T-helper 17 cell (primary cell): ENCODE measurements around the gene SPATA20. TPM values are rescaled to one million over a fixed set of nuclear protein-coding genes. Genes with fewer than 3 reads are reported as not detected.
A peak's percentile ranks its signal among the peaks of the same experiment; 100 is the strongest.

ENCODE experiments used
- ATAC-seq: fragments of 150-1000 bp; cut with Tn5 transposase; 2 replicates; pipeline ENCODE4 v1.10.0; 2021; ENCODE audit warnings: mild to moderate bottlenecking, moderate library complexity
- DNase-seq, 3 donors: peaks; one replicate each; pipeline versions ENCODE4 v3.0.0 to v3.0.0-alpha.2; 2020 to 2021
- H3K9me3 ChIP-seq: one replicate; pipeline ENCODE4 v1.7.0; 2013; ENCODE audit warnings: low read length, mild to moderate bottlenecking; ENCODE audit not compliant: control insufficient read depth, poor library complexity, severe bottlenecking
- H3K27ac Mint-ChIP-seq: one replicate; pipeline ENCODE4 v1.8.0; 2022; ENCODE audit warnings: mild to moderate bottlenecking, moderate library complexity, mixed read lengths
- H3K27me3 Mint-ChIP-seq: one replicate; pipeline ENCODE4 v1.8.0; 2022; ENCODE audit warnings: mixed read lengths
- H3K36me3 Mint-ChIP-seq: one replicate; pipeline ENCODE4 v1.8.0; 2022; ENCODE audit warnings: low read depth, mixed read lengths
- H3K4me1 Mint-ChIP-seq: one replicate; pipeline ENCODE4 v1.8.0; 2022; ENCODE audit warnings: mild to moderate bottlenecking, mixed read lengths
- H3K4me3 Mint-ChIP-seq: one replicate; pipeline ENCODE4 v1.8.0; 2022; ENCODE audit warnings: mild to moderate bottlenecking, moderate library complexity, mixed read lengths
- total RNA-seq, 4 donors: library from RNA in 2 of 4; stranded (reverse) in 2 of 4; gene quantifications; one replicate each; pipeline ENCODE4 v1.2.3 and lab custom pipeline; 2022 to 2026

The SPATA20 gene
- total RNA-seq, 2 donors from 2014 or later, result 11.3 to 16.4 TPM

DNA sequence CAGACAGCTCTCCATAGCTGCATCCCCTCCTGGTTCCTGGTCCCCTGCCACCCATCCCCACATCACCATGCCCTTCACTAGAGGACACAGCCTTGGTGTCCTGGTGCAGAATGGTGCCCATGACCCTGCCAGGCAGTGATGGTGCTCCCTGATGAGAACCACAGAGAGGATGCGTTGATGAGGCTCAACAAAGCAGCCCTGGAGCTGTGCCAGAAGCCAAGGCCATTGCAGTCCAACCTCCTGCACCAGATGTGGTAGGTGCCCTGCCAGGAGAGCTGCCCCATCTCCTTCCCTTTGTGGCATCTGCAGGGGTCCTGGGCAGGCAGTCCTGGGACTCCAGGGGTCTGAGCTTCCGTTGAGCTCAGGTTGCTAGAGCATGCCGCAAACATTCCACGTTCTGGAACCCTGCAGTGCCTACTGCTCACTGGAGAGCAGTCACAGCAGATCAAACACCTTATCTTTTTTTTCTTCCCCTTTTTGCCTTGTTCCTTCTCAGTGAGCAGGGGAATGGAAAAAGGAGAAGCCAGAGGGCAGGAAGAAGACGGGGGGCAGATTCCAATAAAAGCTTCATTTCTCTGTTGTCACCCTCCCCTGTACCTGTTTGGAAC, 19.7 kb upstream of the SPATA20 start:
- no peaks in the 10 kb centered on the region for H3K9me3 ChIP-seq
- peaks cover 38% of the 10 kb centered on the region for H3K27me3 Mint-ChIP-seq
- DNase-seq (no peak), ATAC-seq (no peak)
- H3K4me3 Mint-ChIP-seq, result no peak overlapping the region
- H3K36me3 Mint-ChIP-seq, result peaks cover 5% of the 10 kb centered on the region
- H3K4me1 Mint-ChIP-seq, result peaks cover 2% of the 10 kb centered on the region
- H3K27ac Mint-ChIP-seq, result no peak overlapping the region

DNA sequence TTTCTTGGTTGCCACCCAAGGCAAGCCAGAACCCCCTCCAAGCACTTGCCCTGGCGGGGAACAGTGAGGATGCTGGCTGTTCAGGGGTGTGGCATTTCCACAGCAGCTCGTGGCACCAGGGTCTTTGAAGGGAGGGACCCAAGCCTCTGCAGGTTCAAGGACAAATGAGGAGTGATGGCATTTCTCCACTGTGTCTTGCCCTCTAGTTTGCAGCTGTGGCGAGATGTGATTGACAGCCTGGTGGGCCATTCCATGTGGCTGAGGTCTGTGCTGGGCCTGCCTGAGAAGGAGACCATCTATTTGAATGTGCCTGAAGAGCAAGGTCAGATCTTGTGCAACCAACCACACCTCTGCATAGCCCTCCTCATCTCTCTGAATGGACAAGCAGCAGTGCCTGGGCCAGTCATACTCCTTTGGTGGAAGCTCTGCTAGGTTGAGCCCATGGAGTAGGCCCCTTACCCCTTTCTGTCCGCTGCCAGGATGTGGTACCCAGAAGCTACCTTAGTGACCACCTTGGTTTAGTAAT, 19.0 kb upstream of the SPATA20 start:
- no peak overlapping the region for H3K4me3 Mint-ChIP-seq
- ATAC-seq (no peak), DNase-seq (no peak)
- no peaks in the 10 kb centered on the region for H3K9me3 ChIP-seq
- H3K27ac Mint-ChIP-seq, result no peak overlapping the region
- H3K27me3 Mint-ChIP-seq, result peaks cover 39% of the 10 kb centered on the region
- H3K36me3 Mint-ChIP-seq, result peaks cover 5% of the 10 kb centered on the region
- peaks cover 3% of the 10 kb centered on the region for H3K4me1 Mint-ChIP-seq

DNA sequence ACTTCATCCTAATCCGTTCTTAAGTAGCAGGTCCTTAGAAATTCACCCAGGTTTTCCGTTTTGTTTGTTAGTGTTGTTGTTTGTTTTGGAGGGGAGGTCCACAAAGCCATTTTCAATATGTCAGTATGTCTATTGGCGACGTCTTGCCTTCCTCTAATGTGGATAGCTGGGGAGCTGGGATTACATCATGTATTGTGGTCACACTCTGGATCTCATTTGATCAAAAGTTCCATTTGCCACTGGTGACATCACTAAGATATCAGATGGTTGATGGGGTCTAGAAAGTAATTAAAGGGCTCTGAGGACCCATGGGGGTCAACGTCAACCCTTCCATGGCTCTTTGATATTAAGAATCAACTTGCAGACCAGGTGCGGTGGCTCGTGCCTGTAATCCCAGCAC, 17.1 kb upstream of the SPATA20 start:
- no peaks in the 10 kb centered on the region for H3K9me3 ChIP-seq
- no peak overlapping the region for H3K27ac Mint-ChIP-seq
- peaks cover 13% of the 10 kb centered on the region for H3K4me1 Mint-ChIP-seq
- ATAC-seq (no peak), DNase-seq (no peak)
- peaks cover 57% of the 10 kb centered on the region for H3K27me3 Mint-ChIP-seq
- H3K36me3 Mint-ChIP-seq, result peaks cover 5% of the 10 kb centered on the region
- H3K4me3 Mint-ChIP-seq, result no peak overlapping the region

DNA sequence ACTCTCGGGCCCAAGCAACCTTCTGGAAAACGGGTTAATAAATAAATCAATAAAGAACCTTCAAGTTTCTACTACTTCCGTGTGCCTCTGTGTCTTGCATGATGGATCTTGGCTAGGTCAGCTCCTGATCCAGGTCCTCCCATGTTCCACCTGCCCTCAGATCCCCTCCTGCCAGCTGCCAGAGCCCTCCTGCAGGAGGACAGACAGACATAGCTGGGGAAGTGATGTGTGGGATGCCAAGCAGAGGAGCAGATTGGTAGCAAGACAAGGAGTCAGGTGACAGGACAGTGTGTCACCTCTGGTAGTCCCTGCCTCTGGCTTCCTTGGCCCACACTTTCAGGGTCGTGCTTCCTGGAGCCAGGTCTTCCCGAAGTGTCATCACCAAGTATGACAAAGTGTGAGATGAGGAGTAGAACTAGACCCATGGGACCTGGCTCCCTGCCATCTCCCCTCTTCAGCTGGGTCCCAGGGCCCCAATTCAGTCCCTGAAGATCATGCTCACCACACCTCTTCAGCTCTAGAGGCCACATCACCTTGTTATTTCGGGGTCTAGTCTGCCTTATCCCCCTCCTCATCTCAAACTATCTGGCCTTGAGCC, 15.4 kb upstream of the SPATA20 start:
- H3K4me3 Mint-ChIP-seq, result no peak overlapping the region
- H3K9me3 ChIP-seq, result no peaks in the 10 kb centered on the region
- no peak for ATAC-seq
- DNase-seq, result no peak
- no peak overlapping the region for H3K27ac Mint-ChIP-seq
- peaks cover 13% of the 10 kb centered on the region for H3K4me1 Mint-ChIP-seq
- peaks cover 7% of the 10 kb centered on the region for H3K36me3 Mint-ChIP-seq
- peaks cover 70% of the 10 kb centered on the region for H3K27me3 Mint-ChIP-seq

DNA sequence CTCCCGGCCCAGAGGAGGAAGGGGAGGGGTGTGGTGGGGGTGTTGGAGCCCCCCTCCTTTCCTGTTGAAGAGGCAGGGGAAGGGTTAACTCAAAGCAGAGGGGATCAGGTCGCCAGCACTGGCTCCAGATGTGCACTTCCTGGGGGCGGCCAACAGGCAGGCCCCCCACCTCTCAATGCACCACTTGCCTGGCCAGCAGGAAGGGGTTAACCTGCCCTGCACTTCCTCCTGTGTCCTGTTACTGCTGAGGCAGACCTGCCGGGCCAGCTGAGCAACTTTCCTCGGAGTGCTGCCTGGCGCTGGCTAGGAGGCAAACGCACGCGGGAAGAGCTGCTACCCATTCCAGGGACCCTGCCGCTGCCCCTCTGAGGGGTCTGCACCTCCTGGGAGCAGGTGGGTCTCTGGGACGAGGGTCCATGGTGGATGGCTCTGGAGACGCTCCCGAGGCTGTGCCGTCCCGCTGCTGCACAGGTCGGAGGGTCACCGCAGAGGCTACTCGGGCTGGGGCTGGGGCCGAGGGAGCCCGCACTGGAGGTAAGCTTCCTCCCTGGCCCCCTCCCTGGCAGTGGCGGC, 14.4 kb upstream of the SPATA20 start, which contains the start of gene EPN3:
EPN3 (plus strand) TSS at position 284 of the 573 bp plus-strand sequence. CDS start 3,822 bp downstream, outside the sequence.
- Mint-ChIP-seq H3K27me3 (peaks cover 71% of the 10 kb centered on the region), H3K4me1 (peaks cover 13% of the 10 kb centered on the region), H3K4me3 (peak within 1 kb of the TSS; percentile 62), H3K27ac (no peak within 1 kb of the TSS), H3K36me3 (peaks cover 7% of the 10 kb centered on the region)
- DNase-seq, result no peak
- ATAC-seq, result no peak
- H3K9me3 ChIP-seq, result no peaks in the 10 kb centered on the region

DNA sequence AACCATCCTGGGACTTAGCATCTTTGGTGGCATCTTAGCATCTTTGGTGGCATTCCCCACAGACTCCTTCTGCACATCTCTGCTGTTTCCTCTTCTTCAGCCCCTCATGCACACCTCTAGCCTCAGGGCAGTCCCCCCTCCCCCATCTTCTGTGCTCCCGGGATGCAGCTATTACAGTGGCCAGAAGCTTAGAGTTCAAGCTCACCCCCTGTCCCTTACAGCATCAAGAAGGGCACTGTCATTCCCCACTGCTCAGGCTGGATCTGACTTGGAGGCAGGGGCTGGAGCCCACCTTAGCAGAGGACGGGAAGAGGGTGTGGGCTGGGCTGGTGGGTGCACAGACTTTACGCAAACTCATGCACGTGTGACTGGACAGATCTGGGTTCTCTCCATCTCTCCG, 13.8 kb upstream of the SPATA20 start:
- ATAC-seq, result no peak
- peak overlapping the region; percentile 62 for H3K4me3 Mint-ChIP-seq

DNA sequence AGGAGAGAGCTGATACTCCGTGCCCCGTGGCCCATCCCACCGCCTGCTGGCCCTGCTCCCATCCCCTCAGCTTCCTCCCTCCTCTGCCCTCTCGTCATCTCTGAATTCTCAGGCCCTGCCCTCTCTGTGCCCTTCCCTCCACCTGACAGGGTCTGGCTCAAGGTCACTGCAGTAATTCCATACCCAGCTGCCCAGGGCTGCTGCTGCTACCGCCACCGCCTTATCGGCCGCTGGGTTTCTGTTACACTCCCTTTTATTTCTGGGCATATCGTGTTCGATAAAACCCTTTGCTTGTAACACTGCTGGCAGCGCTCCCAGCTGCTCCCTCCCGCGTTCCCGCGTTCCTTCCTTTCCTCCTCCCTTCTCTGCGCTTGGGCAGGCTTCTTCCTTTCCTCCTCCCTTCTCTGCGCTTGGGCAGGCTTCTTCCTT, 13.2 kb upstream of the SPATA20 start:
- H3K27me3 Mint-ChIP-seq, result peaks cover 66% of the 10 kb centered on the region
- peaks cover 5% of the 10 kb centered on the region for H3K36me3 Mint-ChIP-seq
- DNase-seq (no peak), ATAC-seq (no peak)
- no peaks in the 10 kb centered on the region for H3K9me3 ChIP-seq
- H3K4me1 Mint-ChIP-seq, result peaks cover 13% of the 10 kb centered on the region
- no peak overlapping the region for H3K27ac Mint-ChIP-seq
- peak overlapping the region; percentile 62 for H3K4me3 Mint-ChIP-seq

More for the DNA sequence above, 13.8 kb upstream of the SPATA20 start:
- no peaks in the 10 kb centered on the region for H3K9me3 ChIP-seq
- Mint-ChIP-seq H3K27ac (no peak overlapping the region), H3K36me3 (peaks cover 7% of the 10 kb centered on the region), H3K4me1 (peaks cover 13% of the 10 kb centered on the region), H3K27me3 (peaks cover 71% of the 10 kb centered on the region)
- no peak for DNase-seq

DNA sequence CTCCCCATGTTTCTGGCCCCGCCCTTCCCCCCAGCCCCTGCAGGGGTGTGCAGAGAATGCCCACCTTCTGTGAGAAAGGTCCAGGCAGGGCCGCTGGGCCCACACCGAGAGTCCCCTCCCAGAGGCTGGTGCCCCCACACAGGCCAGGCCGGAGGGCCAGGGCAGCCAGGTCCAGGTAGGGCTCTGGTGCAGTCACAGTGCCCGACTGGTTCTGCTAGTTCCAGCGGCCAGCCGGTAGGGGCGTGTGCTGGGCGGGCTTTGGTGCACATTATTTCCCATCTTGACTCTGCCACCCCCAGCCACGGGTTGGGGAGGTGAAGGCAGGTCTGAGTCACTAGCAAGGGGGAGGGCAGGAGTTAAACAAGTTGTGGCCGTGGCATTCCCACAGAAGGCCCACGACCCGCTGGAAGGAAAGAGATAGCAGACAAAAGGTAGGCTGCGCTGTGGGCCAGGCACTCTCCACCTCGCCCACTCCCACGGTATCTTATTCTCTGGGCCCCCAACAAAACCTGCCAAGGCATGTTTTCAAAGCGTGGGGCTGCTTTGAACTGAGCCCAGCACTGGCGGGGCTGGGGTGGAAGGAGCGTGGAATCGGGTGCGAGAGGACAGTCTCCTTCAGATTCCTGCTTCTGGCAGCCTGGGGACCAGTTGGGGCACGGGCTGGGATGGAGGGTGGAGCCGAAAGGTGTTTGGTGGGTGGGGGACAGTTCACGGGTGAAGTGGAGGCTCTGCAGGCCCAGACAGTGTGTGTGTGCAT, 12.6 kb upstream of the SPATA20 start:
- H3K27ac Mint-ChIP-seq, result no peak overlapping the region
- DNase-seq (no peak), ATAC-seq (peak; percentile 52)
- H3K4me3 Mint-ChIP-seq, result peak overlapping the region; percentile 62
- peaks cover 5% of the 10 kb centered on the region for H3K36me3 Mint-ChIP-seq
- peaks cover 59% of the 10 kb centered on the region for H3K27me3 Mint-ChIP-seq
- peaks cover 13% of the 10 kb centered on the region for H3K4me1 Mint-ChIP-seq
- H3K9me3 ChIP-seq, result no peaks in the 10 kb centered on the region

DNA sequence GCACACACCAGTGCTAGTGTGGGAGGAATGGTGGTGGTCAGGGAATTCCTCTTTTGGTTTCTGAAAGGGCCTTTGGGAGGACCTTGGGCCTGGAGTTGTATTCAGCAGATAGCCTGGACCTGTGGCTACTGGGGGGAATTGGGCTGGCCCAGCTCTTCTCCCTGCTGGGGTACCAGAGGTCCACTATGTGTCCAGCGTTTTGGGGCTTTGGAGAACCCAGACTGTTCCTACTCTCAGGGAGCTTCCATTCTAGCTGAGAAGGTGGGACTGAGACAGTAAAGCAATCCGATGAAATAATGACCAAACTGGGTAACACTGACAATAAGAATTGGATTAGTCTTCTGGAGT, 12.0 kb upstream of the SPATA20 start:
- peaks cover 54% of the 10 kb centered on the region for H3K27me3 Mint-ChIP-seq
- no peak overlapping the region for H3K27ac Mint-ChIP-seq
- DNase-seq, result no peak
- no peak for ATAC-seq
- H3K4me1 Mint-ChIP-seq, result peaks cover 13% of the 10 kb centered on the region
- H3K4me3 Mint-ChIP-seq, result no peak overlapping the region
- no peaks in the 10 kb centered on the region for H3K9me3 ChIP-seq
- H3K36me3 Mint-ChIP-seq, result peaks cover 5% of the 10 kb centered on the region

DNA sequence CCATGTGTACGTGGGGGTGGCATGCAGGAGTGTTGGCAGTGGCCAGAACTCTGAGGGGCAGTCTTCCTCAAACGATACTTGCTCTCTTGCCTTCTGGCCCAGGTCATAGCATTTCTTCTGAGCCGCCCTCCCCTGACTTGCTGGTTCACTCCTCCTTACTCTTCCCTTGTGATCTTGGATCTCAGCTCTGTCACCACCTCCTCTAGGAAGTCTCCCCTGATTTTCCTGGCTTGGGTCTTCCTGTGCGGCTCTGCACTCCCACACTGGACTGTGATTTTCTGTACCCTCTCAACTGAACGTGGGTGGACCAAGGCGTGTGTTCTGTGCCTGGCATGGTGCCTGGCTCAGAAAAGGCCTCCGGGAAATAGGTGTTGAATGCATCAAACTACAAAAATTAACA, 11.6 kb upstream of the SPATA20 start:
- H3K36me3 Mint-ChIP-seq, result peaks cover 5% of the 10 kb centered on the region
- H3K4me1 Mint-ChIP-seq, result peaks cover 13% of the 10 kb centered on the region
- ATAC-seq (no peak), DNase-seq (no peak)
- peaks cover 51% of the 10 kb centered on the region for H3K27me3 Mint-ChIP-seq
- H3K27ac Mint-ChIP-seq, result no peak overlapping the region
- H3K9me3 ChIP-seq, result no peaks in the 10 kb centered on the region
- H3K4me3 Mint-ChIP-seq, result no peak overlapping the region

DNA sequence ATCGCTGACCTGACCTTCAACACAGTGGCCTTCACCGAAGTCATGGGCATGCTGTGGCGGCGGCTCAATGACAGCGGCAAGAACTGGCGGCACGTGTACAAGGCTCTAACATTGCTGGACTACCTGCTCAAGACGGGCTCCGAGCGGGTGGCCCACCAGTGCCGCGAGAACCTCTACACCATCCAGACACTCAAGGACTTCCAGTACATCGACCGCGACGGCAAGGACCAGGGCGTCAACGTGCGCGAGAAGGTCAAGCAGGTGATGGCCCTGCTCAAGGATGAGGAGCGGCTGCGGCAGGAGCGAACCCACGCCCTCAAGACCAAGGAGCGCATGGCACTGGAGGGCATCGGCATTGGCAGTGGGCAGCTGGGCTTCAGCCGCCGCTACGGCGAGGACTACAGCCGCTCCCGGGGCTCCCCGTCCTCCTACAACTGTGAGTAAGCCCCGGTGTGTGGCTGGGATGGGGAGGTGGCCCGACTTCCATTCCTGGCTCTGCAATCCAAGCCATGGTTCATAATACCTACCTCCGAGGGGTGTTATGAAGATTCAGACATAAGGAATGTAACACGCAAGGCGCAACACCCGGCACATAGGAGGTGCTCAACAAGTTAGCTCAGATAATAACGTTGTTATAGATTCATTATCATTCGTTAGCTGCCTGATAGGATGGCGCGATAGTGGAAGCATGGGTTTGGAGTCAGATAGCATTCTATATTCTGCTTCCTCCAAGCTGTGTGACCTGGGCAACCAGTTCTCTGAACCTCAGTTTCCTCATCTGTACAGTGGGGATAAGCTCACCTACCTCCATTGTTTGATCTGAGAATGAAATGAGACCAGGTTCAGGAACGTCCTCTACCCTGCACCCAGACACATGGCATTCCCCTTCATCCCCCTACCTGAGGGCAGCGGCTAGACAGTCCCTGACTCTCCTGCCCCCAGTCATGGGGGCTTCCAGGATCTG, 10.0 kb upstream of the SPATA20 start:
- ATAC-seq, result no peak
- Mint-ChIP-seq H3K27me3 (peaks cover 35% of the 10 kb centered on the region), H3K27ac (no peak overlapping the region), H3K4me1 (peaks cover 16% of the 10 kb centered on the region), H3K4me3 (no peak overlapping the region), H3K36me3 (peaks cover 2% of the 10 kb centered on the region)
- DNase-seq, result no peak
- H3K9me3 ChIP-seq, result no peaks in the 10 kb centered on the region

DNA sequence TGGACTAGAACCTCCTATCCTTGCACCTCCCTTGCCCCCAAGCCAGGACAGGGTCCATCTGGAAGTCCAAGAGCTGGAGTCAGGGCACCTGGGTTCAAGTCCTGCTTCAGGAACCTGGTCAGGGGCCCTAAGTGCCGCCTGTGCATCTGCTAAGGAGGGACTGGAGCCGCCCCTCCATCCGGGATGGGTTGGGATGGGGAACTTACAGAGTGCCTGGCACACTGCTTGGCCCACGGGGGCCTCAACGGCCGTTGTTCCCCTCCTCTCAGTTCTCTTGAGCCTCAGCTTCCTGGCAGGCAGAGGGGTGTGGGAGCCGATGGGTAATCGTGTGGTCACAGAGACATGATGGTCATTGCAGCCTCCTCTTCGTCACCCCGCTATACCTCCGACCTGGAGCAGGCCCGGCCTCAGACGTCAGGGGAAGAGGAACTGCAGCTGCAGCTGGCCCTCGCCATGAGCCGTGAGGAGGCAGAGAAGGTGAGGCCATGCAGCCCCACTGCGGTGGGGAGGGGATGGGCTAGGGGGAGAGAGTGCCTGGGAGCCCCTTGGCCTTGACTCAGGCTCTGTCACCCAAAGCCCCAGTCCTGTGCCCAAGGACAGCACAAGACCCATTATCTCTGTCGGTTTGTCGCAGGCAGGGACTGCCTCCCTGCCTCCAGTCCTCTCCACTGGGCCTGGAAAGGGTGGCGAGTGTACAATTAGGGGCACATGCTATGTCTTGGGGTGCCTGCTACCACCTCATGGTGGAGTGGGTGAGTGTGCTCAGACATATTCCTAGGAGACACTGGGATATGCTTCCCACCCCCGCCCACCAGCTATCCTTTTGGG, 9.0 kb upstream of the SPATA20 start:
- ATAC-seq, result no peak
- peaks cover 20% of the 10 kb centered on the region for H3K4me1 Mint-ChIP-seq
- no peaks in the 10 kb centered on the region for H3K9me3 ChIP-seq

More for the DNA sequence above, 9.0 kb upstream of the SPATA20 start:
- H3K27ac Mint-ChIP-seq, result no peak overlapping the region
- no peak overlapping the region for H3K4me3 Mint-ChIP-seq
- H3K36me3 Mint-ChIP-seq, result peaks cover 2% of the 10 kb centered on the region
- peaks cover 32% of the 10 kb centered on the region for H3K27me3 Mint-ChIP-seq
- no peak for DNase-seq
